H9 (cell line): ENCODE data around the gene NUP133. TPM values are rescaled to one million over a fixed set of nuclear protein-coding genes. Genes with fewer than 3 reads are reported as not detected.

Source experiments
- DNase-seq: peaks from one replicate; pipeline ENCODE4 v3.0.0-alpha.2; 2017
- H2AFZ ChIP-seq: one replicate; pipeline ENCODE4 v1.6.1; 2013; ENCODE audit warnings: mild to moderate bottlenecking, low read length, control low read depth, moderate library complexity
- H2AK5ac ChIP-seq: 2 replicates; pipeline ENCODE4 v1.6.1; 2013; ENCODE audit warnings: low read length, control low read depth, mixed read lengths; ENCODE audit not compliant: insufficient read length
- H2BK120ac ChIP-seq: one replicate; pipeline ENCODE4 v1.6.1; 2013; ENCODE audit warnings: low read depth, mild to moderate bottlenecking, low read length, control low read depth, inconsistent platforms; ENCODE audit not compliant: poor library complexity, severe bottlenecking
- H2BK12ac ChIP-seq: 2 replicates; pipeline ENCODE4 v1.6.1; 2013; ENCODE audit warnings: low read length, control low read depth, mixed read lengths, low read depth; ENCODE audit not compliant: insufficient read length
- H2BK15ac ChIP-seq: 2 replicates; pipeline ENCODE4 v1.6.1; 2013; ENCODE audit warnings: low read depth, low read length, control low read depth
- H2BK20ac ChIP-seq: one replicate; pipeline ENCODE4 v1.6.1; 2013; ENCODE audit warnings: low read depth, mild to moderate bottlenecking, low read length, control low read depth, inconsistent platforms; ENCODE audit not compliant: poor library complexity, severe bottlenecking
- H2BK5ac ChIP-seq: 2 replicates; pipeline ENCODE4 v1.6.1; 2013; ENCODE audit warnings: low read length, control low read depth, mixed read lengths; ENCODE audit not compliant: insufficient read length
- H3K14ac ChIP-seq: 2 replicates; pipeline ENCODE4 v1.6.1; 2013; ENCODE audit warnings: low read length, control low read depth; ENCODE audit not compliant: insufficient read depth
- H3K18ac ChIP-seq: 2 replicates; pipeline ENCODE4 v1.6.1; 2013; ENCODE audit warnings: low read depth, mild to moderate bottlenecking, mixed read lengths, low read length, control low read depth; ENCODE audit not compliant: insufficient read length
- H3K23ac ChIP-seq: 2 replicates; pipeline ENCODE4 v1.6.1; 2013; ENCODE audit warnings: low read length, control low read depth, mixed read lengths, low read depth; ENCODE audit not compliant: insufficient read length
- H3K23me2 ChIP-seq: 2 replicates; pipeline ENCODE4 v1.6.1; 2013; ENCODE audit warnings: low read depth, mild to moderate bottlenecking, mixed read lengths, low read length, control low read depth; ENCODE audit not compliant: insufficient read length, poor library complexity, severe bottlenecking
- H3K27ac ChIP-seq: 2 replicates; pipeline ENCODE4 v1.5.1; 2013; ENCODE audit warnings: low read length, control low read depth, mixed read lengths, low read depth; ENCODE audit not compliant: insufficient read length
- H3K27me3 ChIP-seq: 2 replicates; pipeline ENCODE4 v1.6.1; 2013; ENCODE audit warnings: low read length, control low read depth, inconsistent platforms; ENCODE audit not compliant: insufficient read depth
- H3K4ac ChIP-seq: 2 replicates; pipeline ENCODE4 v1.6.1; 2013; ENCODE audit warnings: low read depth, mild to moderate bottlenecking, control low read depth, inconsistent platforms, low read length, moderate library complexity
- H3K4me1 ChIP-seq: 2 replicates; pipeline ENCODE4 v1.6.1; 2013; ENCODE audit warnings: low read length, control low read depth, inconsistent platforms; ENCODE audit not compliant: insufficient read depth
- H3K4me2 ChIP-seq: 2 replicates; pipeline ENCODE4 v1.6.1; 2013; ENCODE audit warnings: low read length, control low read depth, mixed read lengths; ENCODE audit not compliant: insufficient read length, insufficient read depth
- H3K56ac ChIP-seq: 2 replicates; pipeline ENCODE4 v1.6.1; 2013; ENCODE audit warnings: low read depth, mild to moderate bottlenecking, mixed read lengths, low read length, control low read depth; ENCODE audit not compliant: insufficient read length
- H3K79me1 ChIP-seq: 2 replicates; pipeline ENCODE4 v1.6.1; 2013; ENCODE audit warnings: low read depth, mild to moderate bottlenecking, moderate library complexity, low read length, control low read depth, inconsistent platforms; ENCODE audit not compliant: insufficient read depth, poor library complexity, severe bottlenecking
- H3K79me2 ChIP-seq: 2 replicates; pipeline ENCODE4 v1.6.1; 2013; ENCODE audit warnings: low read length, control low read depth, inconsistent platforms; ENCODE audit not compliant: insufficient read depth
- H3K9ac ChIP-seq: 2 replicates; pipeline ENCODE4 v1.6.1; 2013; ENCODE audit warnings: low read length, control low read depth, mixed read lengths; ENCODE audit not compliant: insufficient read length; ENCODE audit errors: extremely low read depth
- H3K9me3 ChIP-seq: one replicate; pipeline ENCODE4 v1.6.1; 2013; ENCODE audit warnings: low read depth, low read length, inconsistent platforms; ENCODE audit not compliant: control insufficient read depth
- H3T11ph ChIP-seq: one replicate; pipeline ENCODE4 v1.6.1; 2013; ENCODE audit warnings: mild to moderate bottlenecking, low read length, control low read depth, inconsistent platforms
- H4K20me1 ChIP-seq: one replicate; pipeline ENCODE4 v1.6.1; 2013; ENCODE audit not compliant: control insufficient read depth, insufficient read length, insufficient read depth
- H4K5ac ChIP-seq: 2 replicates; pipeline ENCODE4 v1.6.1; 2013; ENCODE audit warnings: low read depth, mild to moderate bottlenecking, mixed read lengths, low read length, control low read depth; ENCODE audit not compliant: insufficient read length
- H4K8ac ChIP-seq: replicated peaks from 2 replicates; pipeline ENCODE4 v1.6.1; 2013; ENCODE audit warnings: low read length, control low read depth, mixed read lengths, low read depth; ENCODE audit not compliant: insufficient read length
- H4K91ac ChIP-seq: 2 replicates; pipeline ENCODE4 v1.6.1; 2013; ENCODE audit warnings: low read depth, mild to moderate bottlenecking, moderate library complexity, mixed read lengths, low read length, control low read depth; ENCODE audit not compliant: insufficient read length
- H3K27ac Mint-ChIP-seq, 3 experiments: 2 replicates in 2 of 3; 3 replicates in 1 of 3; pipeline ENCODE4 v1.8.0; 2020 to 2021; ENCODE audit warnings: mixed read lengths in 3 of 3, mild to moderate bottlenecking in 1 of 3, moderate library complexity in 1 of 3
- H3K27me3 Mint-ChIP-seq: 2 replicates; pipeline ENCODE4 v1.8.0; 2021; ENCODE audit warnings: low read depth, mild to moderate bottlenecking, moderate library complexity, mixed read lengths
- H3K36me3 Mint-ChIP-seq, 3 experiments: 2 replicates in 2 of 3; 3 replicates in 1 of 3; pipeline ENCODE4 v1.8.0; 2020 to 2021; ENCODE audit warnings: low read depth in 3 of 3, mixed read lengths in 3 of 3; ENCODE audit not compliant: insufficient read depth in 1 of 3
- H3K4me1 Mint-ChIP-seq, 2 experiments: 2 replicates each; pipeline ENCODE4 v1.8.0; 2020; ENCODE audit warnings: mixed read lengths in 2 of 2
- H3K4me3 Mint-ChIP-seq, 2 experiments: 2 replicates in 1 of 2; 3 replicates in 1 of 2; pipeline ENCODE4 v1.8.0; 2020 to 2021; ENCODE audit warnings: mild to moderate bottlenecking in 2 of 2, mixed read lengths in 2 of 2, moderate library complexity in 1 of 2
- H3K9me3 Mint-ChIP-seq, 2 experiments: 2 replicates in 1 of 2; 3 replicates in 1 of 2; pipeline ENCODE4 v1.8.0; 2020; ENCODE audit warnings: mild to moderate bottlenecking in 2 of 2, mixed read lengths in 2 of 2, moderate library complexity in 1 of 2
- CTCF ChIP-seq: fragments of 200-600 bp; sonication (generic); conservative IDR thresholded peaks from 3 replicates; pipeline ENCODE4 v1.8.0; 2021; ENCODE audit warnings: antibody characterized with exemption, mild to moderate bottlenecking
- WGBS: extraction: QIAGEN DNeasy Blood & Tissue Kit; methylation state at CpG from one replicate; pipeline ENCODE4 v1.1.7; 2013; ENCODE audit warnings: missing lambda C conversion rate, low lambda C conversion rate, mixed read lengths; ENCODE audit not compliant: insufficient read length; ENCODE audit errors: extremely low coverage; 5-methylcytosine and 5-hydroxymethylcytosine counted together
- total RNA-seq: library from RNA; stranded (reverse); gene quantifications from 2 replicates; pipeline ENCODE4 v1.2.1, GENCODE V29; 2021

NUP133 gene
- total RNA-seq, 1 experiment from 2014 or later, result 71.3 TPM

GRCh38 chr1:229537894-229538293, 29.8 kb upstream of the NUP133 start:
- Histone ChIP-seq H2BK20ac (no peak overlapping the region), H2BK15ac (no peak overlapping the region), H3K14ac (no peak overlapping the region), H2BK12ac (no peak overlapping the region), H4K20me1 (no peaks in the 10 kb centered on the region), H4K5ac (no peak overlapping the region), H4K8ac (no peak overlapping the region), H3K79me1 (no peaks in the 10 kb centered on the region), H3K23me2 (no peaks in the 10 kb centered on the region), H2BK120ac (no peak overlapping the region), H3K56ac (no peak overlapping the region), H2BK5ac (no peak overlapping the region), H3K4me2 (no peak overlapping the region), H3K18ac (no peak overlapping the region), H3K4ac (no peak overlapping the region), H3K9ac (no peak overlapping the region), H3T11ph (no peak overlapping the region), H3K4me1 (no peaks in the 10 kb centered on the region), H4K91ac (no peak overlapping the region), H3K27me3 (no peaks in the 10 kb centered on the region), H3K9me3 (no peaks in the 10 kb centered on the region), H3K27ac (no peak overlapping the region), H2AK5ac (no peak overlapping the region), H3K79me2 (no peaks in the 10 kb centered on the region), H3K23ac (no peak overlapping the region), H2AFZ (no peak overlapping the region)
- H3K4me3 Mint-ChIP-seq, result no peak overlapping the region
- no peak for DNase-seq
- peaks cover 6 to 66% (median 60%) of the 10 kb centered on the region in 3 experiments; a peak in 6 of 7 replicates for H3K36me3 Mint-ChIP-seq
- no peak for TF ChIP-seq CTCF
- H3K27me3 Mint-ChIP-seq, result no peaks in the 10 kb centered on the region
- H3K9me3 Mint-ChIP-seq, result no peaks in the 10 kb centered on the region
- H3K4me1 Mint-ChIP-seq, result no peaks in the 10 kb centered on the region
- no CpG with 5 or more reads among the region's 4 CpGs for WGBS
- no peak overlapping the region for H3K27ac Mint-ChIP-seq
